Body of pancreas (tissue), 4 donors: ENCODE results near the gene SIGLEC8. TPM values are rescaled to one million over a fixed set of nuclear protein-coding genes. Genes with fewer than 3 reads are reported as not detected.
"Not testable (repeated sequence)": the region's sequence is repeated elsewhere in the genome, so short reads cannot be mapped to it uniquely, and the experiment has no call there.

Experiments
- ATAC-seq: fragments of 150-250 bp; one replicate; pipeline ENCODE4 v1.9.1; 2016
- DNase-seq, 4 donors: peaks; one replicate each; pipeline ENCODE4 v3.0.0-alpha.2; 2019
- H3K27ac ChIP-seq, 4 donors: fragments of 200-600 bp; sonication (generic); 1 replicate in 3 of 4; 2 replicates in 1 of 4; pipeline versions ENCODE4 v1.5.1 to v1.6.1; 2016 to 2019; ENCODE audit warnings: mild to moderate bottlenecking in 1 of 4, mixed read lengths in 1 of 4, moderate library complexity in 1 of 4
- H3K27me3 ChIP-seq, 2 donors: fragments of 200-600 bp; sonication (generic); one replicate each; pipeline ENCODE4 v1.6.0; 2016; ENCODE audit warnings: mild to moderate bottlenecking in 1 of 2
- H3K36me3 ChIP-seq, 2 donors: fragments of 200-600 bp; sonication (generic); replicated peaks in 1 of 2; 2 replicates each; pipeline ENCODE4 v1.5.1; 2016; ENCODE audit warnings: low read depth in 2 of 2; ENCODE audit not compliant: insufficient read depth in 1 of 2
- H3K4me1 ChIP-seq: fragments of 200-600 bp; sonication (generic); one replicate; pipeline ENCODE4 v1.6.0; 2016
- H3K4me3 ChIP-seq, 2 donors: fragments of 200-600 bp; sonication (generic); 1 replicate in 1 of 2; 2 replicates in 1 of 2; pipeline ENCODE4 v1.5.1; 2016 to 2019
- H3K9me3 ChIP-seq, 3 donors: fragments of 200-600 bp; sonication (generic); 1 replicate in 2 of 3; 2 replicates in 1 of 3; pipeline ENCODE4 v1.5.1; 2016
- POLR2A ChIP-seq, 3 donors: fragments of 450-650 bp; IDR thresholded peaks; one replicate each; pipeline ENCODE4 v1.6.1; 2016; ENCODE audit warnings: antibody characterized with exemption in 3 of 3, mild to moderate bottlenecking in 2 of 3
- WGBS, 2 donors: methylation state at CpG; one replicate each; pipeline ENCODE4 v1.1.5; 2017; 5-methylcytosine and 5-hydroxymethylcytosine counted together
- intact Hi-C: fragments of 100-400 bp; cut with DNase I; formaldehyde crosslinking; loops from one replicate; pipeline ENCODE4 v1.15.1; 2023
- total RNA-seq, 2 donors: library from RNA; depleted of rRNA; stranded (reverse); fragments of >200 nt; gene quantifications; one replicate each; pipeline ENCODE4 v1.1.0, GENCODE V29; 2016
- TF ChIP-seq, protein P1 (sequence below), 7 experiments: fragments of 450-650 bp in 4 of 7; fragments of 200-600 bp in 3 of 7; sonication (generic) in 3 of 7; IDR thresholded peaks; one replicate each; pipeline ENCODE4 v1.5.1; 2016 to 2019; ENCODE audit warnings: antibody characterized with exemption in 7 of 7

Gene SIGLEC8
- total RNA-seq, 2 donors from 2014 or later = 0.52 TPM; not detected in 1

DNA sequence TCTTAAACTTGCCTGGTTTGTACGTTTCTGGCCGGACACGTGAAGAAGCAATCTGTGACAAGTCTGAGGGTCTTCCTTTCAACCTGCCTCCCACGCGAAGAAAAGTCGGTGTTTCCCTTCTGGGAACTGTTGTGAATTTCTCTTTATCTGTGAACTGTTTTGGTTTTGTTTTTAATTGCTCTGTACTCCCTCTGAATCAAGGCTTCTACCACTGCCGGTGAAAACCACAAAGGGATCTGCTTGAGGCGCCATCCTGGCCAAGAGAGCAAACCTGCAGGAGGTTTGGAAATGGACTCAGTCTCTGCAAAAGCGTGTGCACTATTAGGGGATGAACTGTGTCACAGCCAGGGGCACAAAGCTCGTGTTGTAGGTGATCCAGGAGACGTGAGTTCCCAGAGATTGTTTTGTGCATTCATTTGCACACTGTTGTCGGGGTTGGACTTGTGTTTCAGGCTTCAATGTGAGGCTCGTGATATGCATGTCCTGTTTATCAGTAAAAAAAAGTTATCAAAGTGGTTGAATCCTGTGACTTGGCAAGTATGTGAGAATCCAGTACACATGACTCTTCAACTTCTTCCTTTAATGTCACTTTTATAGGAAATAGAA, 9.7 kb downstream of the SIGLEC8 start:
- H3K27ac ChIP-seq = no peak overlapping the region
- H3K27me3 ChIP-seq = no peaks in the 10 kb centered on the region
- DNase-seq (no peak), ATAC-seq (no peak)
- intact Hi-C loops = no loop called here
- H3K9me3 ChIP-seq = no peaks in the 10 kb centered on the region
- TF ChIP-seq, protein P1, sequence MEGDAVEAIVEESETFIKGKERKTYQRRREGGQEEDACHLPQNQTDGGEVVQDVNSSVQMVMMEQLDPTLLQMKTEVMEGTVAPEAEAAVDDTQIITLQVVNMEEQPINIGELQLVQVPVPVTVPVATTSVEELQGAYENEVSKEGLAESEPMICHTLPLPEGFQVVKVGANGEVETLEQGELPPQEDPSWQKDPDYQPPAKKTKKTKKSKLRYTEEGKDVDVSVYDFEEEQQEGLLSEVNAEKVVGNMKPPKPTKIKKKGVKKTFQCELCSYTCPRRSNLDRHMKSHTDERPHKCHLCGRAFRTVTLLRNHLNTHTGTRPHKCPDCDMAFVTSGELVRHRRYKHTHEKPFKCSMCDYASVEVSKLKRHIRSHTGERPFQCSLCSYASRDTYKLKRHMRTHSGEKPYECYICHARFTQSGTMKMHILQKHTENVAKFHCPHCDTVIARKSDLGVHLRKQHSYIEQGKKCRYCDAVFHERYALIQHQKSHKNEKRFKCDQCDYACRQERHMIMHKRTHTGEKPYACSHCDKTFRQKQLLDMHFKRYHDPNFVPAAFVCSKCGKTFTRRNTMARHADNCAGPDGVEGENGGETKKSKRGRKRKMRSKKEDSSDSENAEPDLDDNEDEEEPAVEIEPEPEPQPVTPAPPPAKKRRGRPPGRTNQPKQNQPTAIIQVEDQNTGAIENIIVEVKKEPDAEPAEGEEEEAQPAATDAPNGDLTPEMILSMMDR (IDR thresholded peaks at IDR 0.05) = no peak
- TF ChIP-seq POLR2A (IDR thresholded peaks at IDR 0.05) = no peak
- no peaks in the 10 kb centered on the region for H3K4me1 ChIP-seq
- no peaks in the 10 kb centered on the region for H3K36me3 ChIP-seq
- 45 to 46% methylated on average over 13 of the region's 13 CpGs for WGBS, 2 donors
- no peak overlapping the region for H3K4me3 ChIP-seq

DNA sequence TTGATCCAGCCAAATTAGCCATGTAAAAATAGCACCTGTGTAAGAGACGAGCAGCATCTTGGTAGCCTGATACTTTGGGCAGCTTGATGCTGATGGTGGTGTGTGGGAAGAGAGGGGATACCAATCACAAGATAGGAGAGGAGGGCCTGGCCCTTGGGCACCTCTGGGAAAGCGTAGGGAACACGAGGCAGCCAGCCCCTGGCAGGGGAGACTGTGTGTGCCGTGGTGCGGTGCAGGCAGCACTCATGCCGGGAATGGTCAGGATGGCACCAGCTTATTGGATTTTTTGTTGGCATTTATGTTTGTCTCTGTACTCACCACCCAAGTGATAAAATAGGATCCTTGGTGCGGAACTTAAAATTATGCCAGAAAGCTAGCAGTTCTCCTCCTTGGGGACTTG, 10.2 kb downstream of the SIGLEC8 start:
- ATAC-seq (no peak), DNase-seq (no peak)
- no peaks in the 10 kb centered on the region for H3K4me1 ChIP-seq
- 52 to 63% methylated on average over 7 of the region's 7 CpGs for WGBS, 2 donors
- no peaks in the 10 kb centered on the region for H3K27me3 ChIP-seq
- no peak overlapping the region for H3K27ac ChIP-seq
- intact Hi-C loops = no loop called here
- no peak overlapping the region for H3K4me3 ChIP-seq
- no peaks in the 10 kb centered on the region for H3K36me3 ChIP-seq
- H3K9me3 ChIP-seq = no peaks in the 10 kb centered on the region
- TF ChIP-seq, protein P1 (IDR thresholded peaks at IDR 0.05) = no peak
- TF ChIP-seq POLR2A (IDR thresholded peaks at IDR 0.05) = no peak

DNA sequence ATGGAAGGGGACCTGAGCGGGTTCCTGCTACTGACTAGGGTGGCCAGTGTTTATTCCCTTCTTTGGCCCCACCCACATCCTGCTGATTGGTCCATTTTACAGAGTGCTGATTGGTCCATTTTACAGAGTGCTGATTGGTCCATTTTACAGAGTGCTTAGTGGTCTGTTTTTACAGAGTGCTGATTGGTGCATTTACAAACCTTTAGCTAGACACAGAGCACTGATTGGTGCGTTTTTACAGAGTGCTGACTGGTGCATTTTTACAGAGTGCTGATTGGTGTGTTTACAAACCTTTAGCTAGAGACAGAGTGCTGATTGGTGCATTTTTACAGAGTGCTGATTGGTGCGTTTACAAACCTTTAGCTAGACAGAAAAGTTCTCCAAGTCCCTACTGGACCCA, 10.7 kb downstream of the SIGLEC8 start:
- H3K9me3 ChIP-seq, H3K27me3 ChIP-seq, ATAC-seq, DNase-seq, H3K4me3 ChIP-seq, intact Hi-C loops, H3K4me1 ChIP-seq, H3K27ac ChIP-seq, H3K36me3 ChIP-seq: not testable (repeated sequence)
- 68 to 75% methylated on average over 2 to 3 of the region's 3 CpGs for WGBS, 2 donors

DNA sequence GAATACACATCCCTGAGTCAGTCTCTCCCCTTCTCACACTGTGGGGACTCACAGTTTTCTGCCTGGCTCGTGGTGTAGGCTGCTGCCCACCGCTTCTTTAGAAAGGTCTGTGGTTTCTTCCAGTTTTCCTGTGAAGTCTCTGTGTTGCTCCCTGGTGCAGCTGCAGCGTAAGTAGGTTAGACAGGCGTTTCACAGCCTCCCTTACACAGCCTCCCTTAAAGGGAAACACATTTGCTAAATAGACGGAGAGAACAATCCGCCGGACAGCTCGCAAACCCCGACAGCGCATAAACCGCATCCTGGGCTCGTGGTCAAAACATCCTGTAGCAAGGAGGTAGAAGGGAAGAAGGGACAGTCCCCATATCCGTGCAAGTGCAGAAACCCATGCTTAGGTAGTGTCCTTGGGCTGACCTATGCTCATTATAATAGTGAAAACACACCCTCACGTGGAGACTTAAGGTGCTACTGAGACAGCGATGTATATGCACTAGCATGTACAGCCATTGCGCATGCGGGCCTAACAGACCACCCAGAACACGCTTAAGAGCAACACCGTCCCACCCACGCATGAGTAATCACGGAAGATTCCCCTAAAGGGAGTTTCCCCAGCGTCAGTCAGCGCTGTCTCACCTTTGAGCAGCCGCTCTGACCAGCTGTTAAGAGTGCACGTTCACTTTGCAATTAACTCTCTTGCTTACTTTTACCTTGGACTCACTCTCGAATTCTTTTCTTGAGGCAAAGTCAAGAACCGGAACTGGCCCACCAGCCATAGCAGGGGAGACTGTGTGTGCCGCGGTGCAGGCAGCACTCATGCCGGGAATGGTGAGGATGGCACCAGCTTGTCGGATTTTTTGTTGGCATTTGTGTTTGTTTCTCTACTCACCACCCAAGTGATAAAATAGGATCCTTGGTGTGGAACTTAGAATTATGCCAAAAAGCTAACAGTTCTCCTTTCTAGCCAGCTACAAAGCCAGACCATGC, 16.6 kb downstream of the SIGLEC8 start:
- no peaks in the 10 kb centered on the region for H3K36me3 ChIP-seq
- ATAC-seq (no peak), DNase-seq (no peak)
- WGBS, 2 donors = 43 to 46% methylated on average over 29 to 31 of the region's 31 CpGs
- no peaks in the 10 kb centered on the region for H3K9me3 ChIP-seq
- intact Hi-C loops = no loop called here
- H3K27ac ChIP-seq = no peak overlapping the region
- H3K4me3 ChIP-seq = no peak overlapping the region
- TF ChIP-seq, protein P1 (IDR thresholded peaks at IDR 0.05) = no peak
- TF ChIP-seq POLR2A (IDR thresholded peaks at IDR 0.05) = no peak
- H3K27me3 ChIP-seq = peaks cover 0 to 5% of the 10 kb centered on the region in 2 donors
- H3K4me1 ChIP-seq = no peaks in the 10 kb centered on the region

DNA sequence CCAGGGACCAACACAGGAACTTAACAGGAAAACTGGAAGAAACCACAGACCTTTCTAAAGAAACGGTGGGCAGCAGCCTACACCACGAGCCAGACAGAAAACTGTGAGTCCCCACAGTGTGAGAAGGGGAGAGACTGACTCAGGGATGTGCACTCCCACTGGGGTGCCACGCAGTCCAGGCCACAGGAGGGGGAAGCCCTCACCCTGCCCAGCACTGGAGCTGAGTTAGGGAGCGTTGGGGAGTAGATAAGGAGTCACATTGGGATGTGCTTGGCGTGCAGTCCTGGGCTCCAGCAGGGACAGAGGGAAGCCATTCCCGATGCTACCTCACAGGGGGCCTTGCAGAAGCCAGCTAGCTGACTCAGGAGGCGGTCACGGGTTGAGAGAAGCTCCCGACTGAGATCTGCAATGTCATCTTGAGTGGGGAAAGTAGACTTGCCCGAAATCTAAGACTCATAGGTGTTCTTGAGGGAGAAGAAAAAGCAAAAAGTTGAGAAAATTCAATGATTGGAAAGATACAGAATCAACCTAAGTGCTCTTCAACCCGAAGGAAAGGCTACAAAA, 17.3 kb downstream of the SIGLEC8 start:
- no peaks in the 10 kb centered on the region for H3K4me1 ChIP-seq
- H3K27ac ChIP-seq = no peak overlapping the region
- no peak for ATAC-seq
- WGBS, 2 donors = 20 to 25% methylated on average over 10 to 11 of the region's 11 CpGs
- no peak for DNase-seq
- no peaks in the 10 kb centered on the region for H3K9me3 ChIP-seq
- no peak overlapping the region for H3K4me3 ChIP-seq
- no peaks in the 10 kb centered on the region for H3K36me3 ChIP-seq
- H3K27me3 ChIP-seq = peaks cover 0 to 5% of the 10 kb centered on the region in 2 donors
- intact Hi-C loops = no loop called here
- TF ChIP-seq, protein P1 (IDR thresholded peaks at IDR 0.05) = no peak
- no peak for TF ChIP-seq POLR2A (IDR thresholded peaks at IDR 0.05)
